Motor neuron (in vitro differentiated cells): Measurements from ENCODE around the gene MREG. TPM values are rescaled to one million over a fixed set of nuclear protein-coding genes. Genes with fewer than 3 reads are reported as not detected.
"Not testable (repeated sequence)": the region's sequence is repeated elsewhere in the genome, so short reads cannot be mapped to it uniquely, and the experiment has no call there.

ENCODE experiments used
- ATAC-seq, 8 experiments: fragments of 200-7000 bp; cut with Tn5 transposase; replicated peaks in 6 of 8; 2 replicates each; pipeline ENCODE4 v1.8.0; 2021; ENCODE audit warnings: mild to moderate bottlenecking in 8 of 8, moderate library complexity in 8 of 8
- H3K27ac ChIP-seq, 2 donors: fragments of 250-450 bp; sonication (Bioruptor Pico); 2 replicates each; pipeline ENCODE4 v1.9.0; 2021; ENCODE audit warnings: antibody characterized with exemption in 2 of 2, mild to moderate bottlenecking in 2 of 2, moderate library complexity in 1 of 2
- H3K4me1 ChIP-seq, 2 donors: fragments of 250-450 bp; sonication (Bioruptor Pico); replicated peaks in 1 of 2; 2 replicates each; pipeline ENCODE4 v1.6.1; 2021; ENCODE audit warnings: antibody characterized with exemption in 2 of 2, mild to moderate bottlenecking in 2 of 2, moderate library complexity in 1 of 2
- H3K4me3 ChIP-seq, 5 donors: fragments of 250-450 bp; sonication (Bioruptor Pico); 2 replicates each; pipeline ENCODE4 v1.9.0; 2021; ENCODE audit warnings: antibody characterized with exemption in 5 of 5, mild to moderate bottlenecking in 5 of 5, moderate library complexity in 4 of 5
- WGBS, 10 experiments: fragments of 450-650 bp; shearing (Covaris generic); methylation state at CpG; one replicate each; pipeline ENCODE4 v1.0.0; 2022; 5-methylcytosine and 5-hydroxymethylcytosine counted together
- in situ Hi-C, 9 experiments: fragments of 400-800 bp; cut with MboI; loops; one replicate each; pipeline ENCODE4 v1.15.0; 2021; ENCODE audit warnings: low sequenced_read_pairs in 9 of 9, low pct_unique_long_range_greater_than_20kb in 2 of 9; ENCODE audit not compliant: unreplicated experiment in 9 of 9
- total RNA-seq, 8 experiments: library from RNA; unstranded; fragments of 300-600 nt; gene quantifications; 2 replicates each; pipeline versions ENCODE4 v1.2.3 to v1.2.4, GENCODE V29; 2022

Gene MREG
- total RNA-seq, 8 experiments from 2014 or later: 1.1 to 3.1 (median 2.0) TPM

DNA sequence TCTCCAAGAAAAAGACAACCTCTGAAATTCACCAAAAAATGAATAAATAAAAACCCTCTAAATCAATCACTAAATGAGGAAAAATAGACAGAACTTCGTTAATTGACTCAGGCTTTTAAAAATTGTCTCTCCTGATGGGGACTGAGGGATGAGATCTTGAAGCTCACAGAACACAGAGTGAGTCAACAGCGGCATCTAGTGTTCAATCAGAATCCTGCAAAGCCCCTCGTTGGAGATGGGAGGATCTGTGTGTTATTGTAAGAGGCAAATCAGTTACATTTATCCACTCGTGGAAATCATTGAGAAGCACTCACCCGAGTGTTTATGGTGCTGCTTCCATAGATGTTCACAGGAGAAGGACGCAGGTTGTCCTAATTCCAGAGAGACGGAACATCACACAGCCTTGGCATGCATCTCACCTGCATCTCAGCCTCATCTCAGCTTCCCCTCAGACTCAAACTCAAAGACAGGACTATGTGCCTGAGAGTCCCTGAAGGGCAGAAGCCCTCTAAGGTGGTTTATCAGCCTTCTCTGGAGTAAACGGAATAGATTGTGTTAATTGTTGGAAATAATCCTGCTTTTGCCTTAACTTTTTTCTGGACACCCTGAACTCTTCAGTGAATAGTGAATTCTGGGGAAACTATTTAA is 82.0 kb downstream of the MREG start:
- in situ Hi-C loops: loop anchor here in 2 of 9 experiments (25.0 kb wide), 2 partner anchors 594 to 969 kb away; no protein-coding TSS in a partner anchor
- Histone ChIP-seq H3K27ac (no peak overlapping the region), H3K4me1 (no peaks in the 10 kb centered on the region), H3K4me3 (no peak overlapping the region)
- peak; percentile 65 to 99 (median 83) for ATAC-seq
- 0 to 21% (median 4%) methylated on average over 1 to 8 of the region's 8 CpGs for WGBS, 10 experiments

GRCh38 chr2:215930505-215931253 is 82.7 kb downstream of the MREG start:
- no peaks in the 10 kb centered on the region for H3K4me1 ChIP-seq
- in situ Hi-C loops: loop anchor here in 2 of 9 experiments (25.0 kb wide), 2 partner anchors 593 to 968 kb away; no protein-coding TSS in a partner anchor
- WGBS, 10 experiments: 10 to 90% (median 77%) methylated on average over 3 to 8 of the region's 8 CpGs
- no peak overlapping the region for H3K4me3 ChIP-seq
- peak in 3 of 8 experiments; percentile 54 to 67 (median 57) for ATAC-seq
- H3K27ac ChIP-seq: no peak overlapping the region

- in situ Hi-C loops: loop anchor here in 2 of 9 experiments (25.0 kb wide), 2 partner anchors 592 to 967 kb away; no protein-coding TSS in a partner anchor
- no peak overlapping the region for H3K27ac ChIP-seq
- H3K4me3 ChIP-seq: no peak overlapping the region
- ATAC-seq: peak in 2 of 8 experiments; percentile 43 to 49
- WGBS, 10 experiments: 59 to 100% (median 98%) methylated on average over 1 to 6 of the region's 6 CpGs; no CpG with 5 or more reads in 4 of the 10 experiments
- H3K4me1 ChIP-seq: no peaks in the 10 kb centered on the region
Observed at GRCh38 chr2:215929602-215930335, 83.6 kb downstream of the MREG start.

- in situ Hi-C loops: loop anchor here in 2 of 9 experiments (25.0 kb wide), 2 partner anchors 591 to 966 kb away; no protein-coding TSS in a partner anchor
- Histone ChIP-seq H3K4me1 (no peaks in the 10 kb centered on the region), H3K27ac (no peak overlapping the region), H3K4me3 (no peak overlapping the region)
- WGBS, 10 experiments: 73 to 100% (median 90%) methylated on average over 1 to 8 of the region's 11 CpGs; no CpG with 5 or more reads in 4 of the 10 experiments
- no peak for ATAC-seq
Observed at GRCh38 chr2:215928086-215928485, 85.3 kb downstream of the MREG start.

DNA sequence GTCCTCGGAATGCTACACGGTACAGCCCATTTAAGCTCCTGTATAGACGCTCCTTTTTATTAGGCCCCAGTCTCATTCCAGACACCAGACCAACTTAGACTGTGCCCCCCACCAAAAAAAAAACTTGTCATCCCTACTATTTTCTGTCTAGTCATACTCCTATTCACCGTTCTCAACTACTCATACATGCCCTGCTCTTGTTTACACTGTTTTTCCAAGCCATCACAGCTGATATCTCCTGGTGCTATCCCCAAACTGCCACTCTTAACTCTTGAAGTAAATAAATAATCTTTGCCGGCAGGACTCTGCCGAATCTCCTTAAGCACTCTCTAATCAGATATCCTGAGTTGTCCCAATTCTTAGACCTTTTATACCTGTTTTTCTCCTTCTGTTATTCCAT is 86.4 kb downstream of the MREG start:
- 100% methylated on average over 2 of the region's 6 CpGs; no CpG with 5 or more reads in 9 of the 10 experiments for WGBS, 10 experiments
- H3K4me3 ChIP-seq, H3K27ac ChIP-seq, ATAC-seq, H3K4me1 ChIP-seq: not testable (repeated sequence)
- in situ Hi-C loops: loop anchor here in 2 of 9 experiments (25.0 kb wide), 2 partner anchors 590 to 965 kb away; no protein-coding TSS in a partner anchor

GRCh38 chr2:215921895-215922294 is 91.5 kb downstream of the MREG start:
- 69 to 100% (median 87%) methylated on average over 1 to 3 of the region's 3 CpGs; no CpG with 5 or more reads in 4 of the 10 experiments for WGBS, 10 experiments
- H3K27ac ChIP-seq: no peak overlapping the region

DNA sequence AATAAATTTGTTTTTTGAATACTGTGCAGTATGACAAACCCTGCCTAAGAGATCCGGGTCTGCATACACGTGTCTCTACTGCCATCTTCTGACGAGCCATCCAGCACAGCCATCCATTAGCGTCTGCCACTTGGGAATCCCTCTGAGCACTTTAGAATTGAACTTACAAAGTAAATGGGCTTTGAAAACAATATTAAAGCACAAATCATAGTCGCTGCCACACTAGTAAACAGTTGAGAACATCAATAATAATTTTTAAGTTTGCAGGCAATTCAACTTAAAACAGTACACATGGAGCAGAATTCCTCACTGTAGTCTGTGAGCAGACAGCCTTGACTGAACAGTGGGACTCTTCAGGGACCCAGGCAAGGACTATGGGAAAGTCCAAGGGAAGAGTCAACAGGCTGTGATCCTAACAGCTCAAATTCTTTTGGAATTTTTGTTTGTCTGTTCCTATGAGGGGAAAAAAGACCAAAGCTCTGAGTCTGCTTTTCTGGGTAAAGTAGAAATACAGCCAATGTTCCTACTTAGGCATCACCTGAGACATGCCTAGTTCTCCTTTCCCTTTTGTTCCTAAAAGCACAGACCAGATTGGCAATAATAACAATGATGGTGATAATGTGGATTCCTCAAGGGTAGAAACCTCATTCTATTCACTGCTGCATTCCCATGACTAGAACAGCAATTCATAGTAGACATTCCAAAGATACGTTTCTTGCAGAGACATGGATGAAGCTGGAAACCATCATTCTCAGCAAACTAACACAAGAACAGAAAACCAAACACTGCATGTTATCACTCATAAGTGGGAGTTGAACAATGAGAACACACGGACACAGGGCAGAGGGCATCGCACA is 92.9 kb downstream of the MREG start:
- in situ Hi-C loops: loop anchor here in 2 of 9 experiments (25.0 kb wide), 1 partner anchor 483 kb away; the partner anchor contains the start of gene FN1 (in 2 of the 2)
- Histone ChIP-seq H3K4me3 (no peak overlapping the region), H3K4me1 (peaks cover 0 to 4% of the 10 kb centered on the region in 2 donors), H3K27ac (no peak overlapping the region)
- 0 to 50% (median 11%) methylated on average over 1 to 7 of the region's 8 CpGs for WGBS, 10 experiments
- ATAC-seq: peak; percentile 48 to 96 (median 84)

More at GRCh38 chr2:215921895-215922294, 91.5 kb downstream of the MREG start:
- peak in 7 of 8 experiments; percentile 4 to 79 (median 56) for ATAC-seq
- Histone ChIP-seq H3K4me1 (peaks cover 0 to 4% of the 10 kb centered on the region in 2 donors), H3K4me3 (no peak overlapping the region)
- in situ Hi-C loops: loop anchor here in 2 of 9 experiments (25.0 kb wide), 1 partner anchor 485 kb away; the partner anchor contains the start of gene FN1 (in 2 of the 2)

DNA sequence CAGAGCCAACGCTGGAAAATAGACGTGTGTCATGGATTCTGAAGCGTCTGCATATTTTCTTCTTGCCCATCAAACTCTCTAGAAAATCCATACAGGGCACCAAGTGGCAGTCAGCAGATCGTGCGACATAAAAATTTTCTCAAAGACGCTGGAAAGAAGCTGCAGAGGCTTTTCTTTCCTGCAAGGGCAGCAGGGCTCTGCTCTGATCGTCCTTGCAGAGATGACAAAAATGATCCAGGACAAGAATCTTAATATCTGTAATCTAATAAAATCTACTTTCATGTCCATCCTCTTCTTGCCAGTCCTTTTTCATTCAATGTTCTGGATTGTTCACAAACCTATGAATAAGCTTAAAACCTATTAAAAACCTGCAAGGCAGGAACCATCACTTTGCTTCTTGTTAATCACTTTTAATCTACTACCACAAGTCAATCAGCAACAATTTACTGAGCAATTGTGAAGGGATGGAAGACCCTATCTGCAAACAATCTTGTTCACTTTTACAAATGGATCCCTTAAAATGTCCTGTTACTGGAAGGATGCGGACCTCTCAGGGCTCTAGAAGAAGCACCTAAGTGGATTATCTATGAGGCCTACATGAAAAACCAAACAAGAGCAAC is 93.6 kb downstream of the MREG start:
- 20 to 82% (median 59%) methylated on average over 3 to 8 of the region's 8 CpGs for WGBS, 10 experiments
- peaks cover 0 to 4% of the 10 kb centered on the region in 2 donors for H3K4me1 ChIP-seq
- ATAC-seq: peak in 2 of 8 experiments; percentile 3 to 19
- H3K4me3 ChIP-seq: no peak overlapping the region
- in situ Hi-C loops: loop anchor here in 2 of 9 experiments (25.0 kb wide), 1 partner anchor 482 kb away; the partner anchor contains the start of gene FN1 (in 2 of the 2)
- no peak overlapping the region for H3K27ac ChIP-seq

DNA sequence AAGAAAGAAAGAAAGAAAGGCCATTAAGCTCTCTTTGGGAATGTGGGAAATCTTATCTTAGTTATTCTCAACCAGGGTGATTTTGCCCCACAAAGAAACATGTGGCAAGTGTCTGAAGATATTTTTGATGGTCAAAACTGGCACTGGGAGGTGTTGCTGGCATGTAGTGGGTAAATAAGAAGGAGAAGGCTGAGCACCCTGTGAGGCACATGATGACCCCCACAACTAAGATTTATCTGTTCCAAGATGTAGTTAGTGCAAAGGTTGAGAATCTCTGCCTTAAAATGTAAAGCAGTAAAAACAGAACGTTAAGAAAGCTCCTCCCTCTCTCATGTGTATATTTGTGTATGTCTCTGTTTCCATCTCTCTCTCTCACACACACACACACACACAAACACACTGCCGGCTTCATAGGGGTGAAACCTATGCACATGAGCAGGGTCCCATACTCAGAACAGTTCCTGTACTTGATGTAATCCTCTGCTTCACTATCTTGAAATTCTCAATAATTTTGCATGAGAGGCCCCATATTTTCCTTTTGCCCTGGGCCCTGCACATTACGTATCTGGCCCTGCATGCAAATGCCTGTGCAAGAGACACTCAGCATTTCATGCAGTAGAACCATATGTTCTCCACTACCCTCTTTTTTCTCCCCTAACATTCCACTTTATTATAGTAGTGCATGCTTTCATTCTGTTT is 94.3 kb downstream of the MREG start:
- in situ Hi-C loops: loop anchor here in 2 of 9 experiments (25.0 kb wide), 1 partner anchor 482 kb away; the partner anchor contains the start of gene FN1 (in 2 of the 2)
- WGBS, 10 experiments: 0 to 100% (median 15%) methylated on average over 1 to 2 of the region's 3 CpGs; no CpG with 5 or more reads in 4 of the 10 experiments
- Histone ChIP-seq H3K27ac (no peak overlapping the region), H3K4me1 (peaks cover 0 to 4% of the 10 kb centered on the region in 2 donors), H3K4me3 (no peak overlapping the region)
- ATAC-seq: peak in 3 of 8 experiments; percentile 24 to 60 (median 33)

- Histone ChIP-seq H3K4me3 (no peak overlapping the region), H3K4me1 (peaks cover 0 to 4% of the 10 kb centered on the region in 2 donors), H3K27ac (no peak overlapping the region)
- ATAC-seq: peak in 4 of 8 experiments; percentile 28 to 86 (median 84)
- WGBS, 10 experiments: 0 to 57% (median 6%) methylated on average over 1 to 3 of the region's 3 CpGs
- in situ Hi-C loops: loop anchor here in 2 of 9 experiments (25.0 kb wide), 1 partner anchor 481 kb away; the partner anchor contains the start of gene FN1 (in 2 of the 2)
Observed at GRCh38 chr2:215917953-215918620, 95.3 kb downstream of the MREG start.
